Adipocyte (in vitro differentiated cells): ENCODE measurements around the gene FNDC10.

Source experiments
- DNase-seq: peaks from one replicate; pipeline ENCODE4 v3.0.0-alpha.2; 2015; ENCODE audit warnings: low read depth
- H3K27me3 ChIP-seq: replicated peaks from 2 replicates; pipeline ENCODE4 v1.7.0; 2013; ENCODE audit warnings: mild to moderate bottlenecking, low read length, moderate library complexity; ENCODE audit not compliant: control insufficient read depth, insufficient read depth
- H3K36me3 ChIP-seq: 2 replicates; pipeline ENCODE4 v1.7.0; 2013; ENCODE audit warnings: low read length, mild to moderate bottlenecking, moderate library complexity; ENCODE audit not compliant: control insufficient read depth, insufficient read depth, severe bottlenecking
- H3K4me1 ChIP-seq: 2 replicates; pipeline ENCODE4 v1.7.0; 2013; ENCODE audit warnings: mild to moderate bottlenecking, low read length, moderate library complexity; ENCODE audit not compliant: control insufficient read depth, insufficient read depth
- H3K4me3 ChIP-seq: 2 replicates; pipeline ENCODE4 v1.7.0; 2013; ENCODE audit warnings: mild to moderate bottlenecking, low read length, moderate library complexity
- H3K9ac ChIP-seq: 2 replicates; pipeline ENCODE4 v1.7.0; 2013; ENCODE audit warnings: mild to moderate bottlenecking, low read length, moderate library complexity
- H3K9me3 ChIP-seq: 2 replicates; pipeline ENCODE4 v1.7.0; 2013; ENCODE audit warnings: mild to moderate bottlenecking, low read length, moderate library complexity; ENCODE audit not compliant: control insufficient read depth

FNDC10 gene

GRCh38 chr1:1548591-1548990 lies 51.3 kb downstream of the FNDC10 start:
- Histone ChIP-seq H3K9ac (no peak overlapping the region), H3K9me3 (no peaks in the 10 kb centered on the region), H3K4me3 (no peak overlapping the region), H3K4me1 (peaks cover 34% of the 10 kb centered on the region), H3K27me3 (no peaks in the 10 kb centered on the region), H3K36me3 (peaks cover 3% of the 10 kb centered on the region)
- no peak for DNase-seq
